K562 (cell line): Measurements from ENCODE around the gene ERBB3. TPM values are rescaled to one million over a fixed set of nuclear protein-coding genes. Genes with fewer than 3 reads are reported as not detected.

ENCODE experiments used
- CBFB ChIP-seq: sonication (generic); formaldehyde crosslinking; IDR thresholded peaks from 2 replicates; pipeline ENCODE4 v1.4.0; 2020; ENCODE audit warnings: mild to moderate bottlenecking, missing genetic modification reagents
- ELK1 ChIP-seq: sonication (generic); formaldehyde crosslinking; IDR thresholded peaks from 2 replicates; pipeline ENCODE4 v1.8.1; 2022; ENCODE audit warnings: missing genetic modification reagents
- FOXK2 ChIP-seq, 2 experiments: fragments of 450-650 bp; IDR thresholded peaks in 1 of 2; conservative IDR thresholded peaks in 1 of 2; 2 replicates each; pipeline ENCODE4 v1.6.1; 2016; ENCODE audit warnings: low read depth in 2 of 2, mild to moderate bottlenecking in 1 of 2
- GMEB1 ChIP-seq: fragments of 250-450 bp; sonication (Bioruptor Pico); IDR thresholded peaks from 2 replicates; pipeline ENCODE4 v1.4.0; 2020; ENCODE audit warnings: mild to moderate bottlenecking
- GTF2F1 ChIP-seq: IDR thresholded peaks from 2 replicates; pipeline ENCODE4 v1.6.1; 2011; ENCODE audit warnings: low read depth, low read length, improper control_type of control experiment
- L3MBTL2 ChIP-seq: fragments of 450-650 bp; IDR thresholded peaks from 2 replicates; pipeline ENCODE4 v1.6.1; 2016; ENCODE audit warnings: mild to moderate bottlenecking, moderate library complexity
- SP1 ChIP-seq: sonication (generic); formaldehyde crosslinking; IDR thresholded peaks from 2 replicates; pipeline ENCODE4 v1.8.1; 2022; ENCODE audit warnings: mild to moderate bottlenecking, missing genetic modification reagents
- SRSF3 ChIP-seq: fragments of 200-400 bp; formaldehyde crosslinking; IDR thresholded peaks from 2 replicates; pipeline ENCODE4 v1.6.1; 2016; ENCODE audit warnings: mild to moderate bottlenecking, low read length, moderate library complexity; ENCODE audit not compliant: insufficient read depth
- TFAM ChIP-seq: fragments of 250-450 bp; sonication (Bioruptor Pico); conservative IDR thresholded peaks from 2 replicates; pipeline ENCODE4 v1.5.0; 2021; ENCODE audit warnings: mild to moderate bottlenecking, moderate library complexity
- USF2 ChIP-seq: sonication (generic); formaldehyde crosslinking; IDR thresholded peaks from 2 replicates; pipeline ENCODE4 v1.5.0; 2020; ENCODE audit warnings: missing genetic modification reagents
- ZC3H4 ChIP-seq: sonication (generic); formaldehyde crosslinking; IDR thresholded peaks from 2 replicates; pipeline ENCODE4 v1.9.0; 2021; ENCODE audit warnings: missing genetic modification reagents, borderline replicate concordance
- ZNF224 ChIP-seq: sonication (generic); formaldehyde crosslinking; IDR thresholded peaks from 2 replicates; pipeline ENCODE4 v1.8.0; 2022; ENCODE audit warnings: mild to moderate bottlenecking, missing genetic modification reagents
- ZNF277 ChIP-seq: fragments of 250-450 bp; sonication (Bioruptor Pico); IDR thresholded peaks from 2 replicates; pipeline ENCODE4 v1.8.0; 2022; ENCODE audit warnings: inconsistent platforms, mild to moderate bottlenecking, moderate library complexity, borderline replicate concordance
- ZNF444 ChIP-seq: fragments of 250-450 bp; sonication (Bioruptor Pico); IDR thresholded peaks from 2 replicates; pipeline ENCODE4 v1.4.0; 2020; ENCODE audit warnings: mild to moderate bottlenecking, moderate library complexity
- ZNF609 ChIP-seq: sonication (generic); formaldehyde crosslinking; IDR thresholded peaks from 2 replicates; pipeline ENCODE4 v1.8.1; 2023; ENCODE audit warnings: missing genetic modification reagents, mild to moderate bottlenecking, borderline replicate concordance
- ZNF644 ChIP-seq: fragments of 200-800 bp; sonication (Bioruptor generic); IDR thresholded peaks from 2 replicates; pipeline ENCODE4 v1.6.1; 2016; ENCODE audit warnings: low read depth, missing genetic modification characterization, missing compliant biosample characterization
- polyA plus RNA-seq, 8 experiments: library from polyadenylated mRNA; depleted of rRNA in 4 of 8; stranded (reverse) in 5 of 8; unstranded in 3 of 8; fragments of >200 nt; fragmentation: Nextera tagmentation in 2 of 8; fragmentation: Illumina TruSeq in 1 of 8; extraction: Ambion mirVana in 2 of 8; extraction: Trizol in 1 of 8; gene quantifications; 2 replicates each; pipeline versions ENCODE4 v1.2.1 to v1.2.3, GENCODE V29; 2011 to 2014; ENCODE audit warnings: inconsistent platforms in 1 of 8, missing spikeins in 1 of 8
- total RNA-seq, 7 experiments: library from RNA; depleted of rRNA in 6 of 7; stranded (reverse); fragments of >200 nt in 6 of 7; fragmentation: Illumina TruSeq in 2 of 7; extraction: Trizol in 2 of 7; gene quantifications; 2 replicates each; pipeline versions ENCODE4 v1.2.1 to v1.2.3, GENCODE V29; 2011 to 2021; ENCODE audit warnings: low replicate concordance in 1 of 7

The ERBB3 gene
- total and polyA plus RNA-seq, 9 of the 15 experiments (the other 6 are each of a cell fraction or from before 2014, with no cell fraction given): 1.5 to 5.4 (median 3.8) TPM

- TF ChIP-seq ZNF609 (CRISPR knock-in tag): 0 out of 2 replicates have a peak, but pooled peaks have one; percentile 53
- TF ChIP-seq CBFB: 0 out of 2 replicates have a peak, but pooled peaks have one; percentile 15
- TF ChIP-seq ZNF444 (CRISPR knock-in tag): no peak
- peak; percentile 74 for TF ChIP-seq USF2 (CRISPR knock-in tag)
- no peak for TF ChIP-seq TFAM
- 0 out of 2 replicates have a peak, but pooled peaks have one; percentile 24 for TF ChIP-seq ZC3H4 (CRISPR knock-in tag)
- TF ChIP-seq FOXK2 (conservative IDR thresholded peaks at IDR 0.05 in 1 of 2, IDR thresholded peaks at IDR 0.05 in 1 of 2; ENCODE audit: low read depth in 2 of 2): peak; percentile 18 to 43; a peak in 2 of 4 replicates
- TF ChIP-seq ELK1 (CRISPR knock-in tag): no peak
- peak; percentile 93 for TF ChIP-seq L3MBTL2
- TF ChIP-seq GTF2F1: peak; percentile 39; the same call in 1 of the 2 replicates
- TF ChIP-seq ZNF644 (tag): no peak; the same call in 1 of the 2 replicates
- peak; percentile 87 for TF ChIP-seq SP1 (CRISPR knock-in tag)
- TF ChIP-seq SRSF3: 0 out of 2 replicates have a peak, but pooled peaks have one; percentile 49
- TF ChIP-seq GMEB1 (CRISPR knock-in tag): no peak
- no peak for TF ChIP-seq ZNF224 (CRISPR knock-in tag)
- TF ChIP-seq ZNF277 (CRISPR knock-in tag): no peak
These were observed 48.1 kb downstream of the ERBB3 start, which contains the start of gene ESYT1 (continued) for GRCh38 chr12:56127888-56128669.
